ENCODE results near the gene DENND1A. TPM values are rescaled to one million over a fixed set of nuclear protein-coding genes. Genes with fewer than 3 reads are reported as not detected.

Gene DENND1A
- total RNA-seq, 3 donors from 2014 or later = 18.4 to 21.3 (median 20.1) TPM

- TF ChIP-seq POLR2A (IDR thresholded peaks at IDR 0.05) (no peak), POLR2AphosphoS5 (IDR thresholded peaks at IDR 0.05) (no peak), CTCF (IDR thresholded peaks at IDR 0.05) (no peak)
- Histone ChIP-seq H3K4me3 (no peak overlapping the region), H3K4me1 (no peaks in the 10 kb centered on the region), H3K36me3 (no peaks in the 10 kb centered on the region), H3K9me3 (no peaks in the 10 kb centered on the region), H3K27me3 (no peaks in the 10 kb centered on the region), H3K27ac (no peak overlapping the region)
- intact Hi-C loops (cut with DNase I; ENCODE audit: low total_unique reads) = loop anchor here (10.0 kb wide), 2 partner anchors 887 to 1083 kb away; partner anchors contain the start of gene NR5A1
- no peak for DNase-seq (ENCODE audit: low spot score in 2 of 2)
Observed at GRCh38 chr9:123617952-123618678, 311.8 kb downstream of the DENND1A start.

GRCh38 chr9:123617286-123617685 is 312.6 kb downstream of the DENND1A start:
- H3K27me3 ChIP-seq = no peaks in the 10 kb centered on the region
- no peaks in the 10 kb centered on the region for H3K36me3 ChIP-seq
- TF ChIP-seq POLR2AphosphoS5 (IDR thresholded peaks at IDR 0.05) = no peak
- TF ChIP-seq CTCF (IDR thresholded peaks at IDR 0.05) = no peak
- TF ChIP-seq POLR2A (IDR thresholded peaks at IDR 0.05) = no peak
- no peak for DNase-seq (ENCODE audit: low spot score in 2 of 2)
- H3K4me1 ChIP-seq = no peaks in the 10 kb centered on the region
- no peaks in the 10 kb centered on the region for H3K9me3 ChIP-seq
- intact Hi-C loops (cut with DNase I; ENCODE audit: low total_unique reads) = loop anchor here (10.0 kb wide), 2 partner anchors 888 to 1082 kb away; partner anchors contain the start of gene NR5A1
- no peak overlapping the region for H3K27ac ChIP-seq
- no peak overlapping the region for H3K4me3 ChIP-seq

GRCh38 chr9:123616707-123617106 is 313.2 kb downstream of the DENND1A start:
- Histone ChIP-seq H3K27ac (no peak overlapping the region), H3K4me3 (no peak overlapping the region), H3K4me1 (no peaks in the 10 kb centered on the region), H3K36me3 (no peaks in the 10 kb centered on the region), H3K27me3 (no peaks in the 10 kb centered on the region), H3K9me3 (no peaks in the 10 kb centered on the region)
- DNase-seq (ENCODE audit: low spot score in 2 of 2) = no peak
- TF ChIP-seq CTCF (IDR thresholded peaks at IDR 0.05) (no peak), POLR2AphosphoS5 (IDR thresholded peaks at IDR 0.05) (no peak), POLR2A (IDR thresholded peaks at IDR 0.05) (no peak)
- intact Hi-C loops (cut with DNase I; ENCODE audit: low total_unique reads) = loop anchor here (10.0 kb wide), 2 partner anchors 888 to 1082 kb away; partner anchors contain the start of gene NR5A1

- H3K27me3 ChIP-seq = no peaks in the 10 kb centered on the region
- no peak overlapping the region for H3K4me3 ChIP-seq
- H3K27ac ChIP-seq = no peak overlapping the region
- no peaks in the 10 kb centered on the region for H3K36me3 ChIP-seq
- H3K4me1 ChIP-seq = no peaks in the 10 kb centered on the region
- DNase-seq (ENCODE audit: low spot score in 2 of 2) = no peak
- H3K9me3 ChIP-seq = no peaks in the 10 kb centered on the region
- intact Hi-C loops (cut with DNase I; ENCODE audit: low total_unique reads) = loop anchor here (10.0 kb wide), 2 partner anchors 889 to 1081 kb away; partner anchors contain the start of gene NR5A1
- TF ChIP-seq POLR2A (IDR thresholded peaks at IDR 0.05) (no peak), POLR2AphosphoS5 (IDR thresholded peaks at IDR 0.05) (no peak), CTCF (IDR thresholded peaks at IDR 0.05) (no peak)
Observed at GRCh38 chr9:123615381-123615780, 314.5 kb downstream of the DENND1A start.
